GM13977 (cell line): ENCODE measurements around the gene CADM2.

Experiments
- DNase-seq: peaks from one replicate; pipeline ENCODE4 v3.0.0; 2012; ENCODE audit warnings: low spot score
- CTCF ChIP-seq: IDR thresholded peaks from 2 replicates; pipeline ENCODE4 v1.5.1; 2012; ENCODE audit warnings: mild to moderate bottlenecking, control low read depth; ENCODE audit not compliant: insufficient read depth; ENCODE audit errors: extremely low read depth, missing control alignments
- in situ Hi-C: fragments of 300-500 bp; cut with MboI; formaldehyde crosslinking; loops from one replicate; pipeline ENCODE4 v1.12.0; 2022; ENCODE audit warnings: low sequenced_read_pairs, low pct_unique_long_range_greater_than_20kb, mixed read lengths, inconsistent platforms; ENCODE audit not compliant: unreplicated experiment

The CADM2 gene

DNA sequence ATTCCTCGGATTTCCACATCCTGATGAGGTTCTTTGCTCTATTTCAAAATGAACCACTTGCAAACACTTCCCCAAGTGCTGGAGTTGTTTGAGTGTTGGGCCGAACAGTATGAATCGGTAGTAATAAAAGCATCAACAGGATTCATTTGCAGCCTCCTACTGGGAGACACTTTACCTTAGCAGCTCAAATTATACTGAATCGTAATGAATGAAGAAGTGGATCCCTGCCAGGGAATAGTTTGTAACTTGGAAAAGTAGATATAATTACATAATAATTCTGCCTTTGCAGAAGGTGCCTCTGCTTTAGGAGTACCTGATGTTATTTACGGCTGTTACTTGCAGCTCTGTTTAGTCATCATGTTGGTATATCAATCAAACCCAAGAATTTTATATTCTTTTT lies 669.1 kb downstream of the CADM2 start:
- TF ChIP-seq CTCF, result no peak
- in situ Hi-C loops, result no loop called here
- no peak for DNase-seq

- in situ Hi-C loops, result no loop called here
- no peak for TF ChIP-seq CTCF
- DNase-seq, result no peak
Observed at GRCh38 chr3:85631070-85631469, 672.3 kb downstream of the CADM2 start.

DNA sequence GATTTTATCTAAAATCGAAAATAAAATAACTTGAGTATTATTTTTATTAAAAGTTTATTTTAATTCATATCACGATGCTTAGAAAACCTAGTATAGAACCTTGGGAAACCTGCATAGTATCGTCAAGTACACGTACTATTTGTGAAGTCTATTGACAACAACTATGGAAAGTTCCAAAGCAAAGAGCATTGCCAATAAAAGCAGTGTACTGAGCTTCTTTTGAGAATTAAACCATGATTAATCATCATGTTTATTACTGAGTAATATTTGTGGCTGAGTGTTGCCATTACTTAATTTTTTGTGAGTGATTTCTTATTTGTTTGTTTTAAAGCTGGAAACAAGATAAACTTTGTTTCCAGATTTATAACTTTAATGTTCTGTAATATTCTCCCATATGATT lies 674.1 kb downstream of the CADM2 start:
- DNase-seq, result no peak
- TF ChIP-seq CTCF, result no peak
- in situ Hi-C loops, result no loop called here

GRCh38 chr3:85652360-85652759 lies 693.6 kb downstream of the CADM2 start:
- no peak for DNase-seq
- in situ Hi-C loops, result no loop called here
- TF ChIP-seq CTCF, result no peak

GRCh38 chr3:85660451-85660850 lies 701.7 kb downstream of the CADM2 start:
- in situ Hi-C loops, result no loop called here
- TF ChIP-seq CTCF, result no peak
- no peak for DNase-seq

DNA sequence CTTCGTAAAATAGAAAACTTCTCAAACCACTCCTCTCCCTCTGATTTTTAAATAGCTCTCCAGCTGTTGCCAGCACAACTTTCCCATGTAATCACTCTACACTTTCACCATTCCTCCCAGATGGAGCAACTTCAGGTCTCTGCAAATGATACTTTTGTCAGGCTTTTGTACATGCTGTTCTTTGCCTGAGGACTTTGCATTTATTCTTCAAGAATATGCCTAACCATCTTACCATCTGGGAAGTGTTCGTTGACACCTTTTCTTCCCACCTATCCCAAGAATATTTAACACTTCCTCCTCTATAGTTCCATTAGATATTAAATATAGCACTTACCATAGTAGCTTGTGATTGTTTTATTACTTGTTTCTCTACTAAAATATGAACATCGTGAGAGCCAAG lies 703.7 kb downstream of the CADM2 start:
- DNase-seq, result no peak
- TF ChIP-seq CTCF, result no peak
- in situ Hi-C loops, result no loop called here

DNA sequence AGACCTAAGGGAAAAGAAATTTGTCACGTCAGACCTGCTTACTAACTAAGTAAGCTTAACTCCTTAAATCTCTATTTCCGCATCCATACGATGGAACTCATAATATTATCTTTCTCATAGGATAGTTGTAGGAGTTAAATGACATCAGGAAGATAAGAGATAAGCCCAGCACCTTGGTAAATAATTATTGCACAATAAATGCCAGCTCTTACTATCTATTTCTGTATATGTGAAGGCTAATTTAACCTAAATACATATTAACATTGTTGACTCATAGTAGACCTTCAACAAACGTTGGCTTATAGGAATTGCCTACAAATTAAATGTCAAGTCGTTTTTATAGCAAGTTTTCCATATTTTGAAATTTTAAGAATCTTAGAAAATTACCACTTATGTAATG lies 709.0 kb downstream of the CADM2 start:
- DNase-seq, result no peak
- in situ Hi-C loops, result no loop called here
- TF ChIP-seq CTCF, result no peak
